DOHH2 (cell line): ENCODE data around the gene AQP12A.

Source experiments
- H3F3A ChIP-seq: fragments of 200-600 bp; sonication (generic), shearing (Covaris generic); 2 replicates; pipeline ENCODE4 v1.6.0; 2016; ENCODE audit warnings: antibody characterized with exemption, mild to moderate bottlenecking; ENCODE audit not compliant: control insufficient read depth, insufficient read depth
- H3K27ac ChIP-seq: fragments of 200-600 bp; sonication (generic); 2 replicates; pipeline ENCODE4 v1.5.1; 2014; ENCODE audit warnings: low read depth, mild to moderate bottlenecking, low read length, moderate library complexity
- H3K27me3 ChIP-seq: fragments of 200-600 bp; sonication (generic); 2 replicates; pipeline ENCODE4 v1.6.1; 2014; ENCODE audit warnings: mild to moderate bottlenecking, low read length, mixed read lengths; ENCODE audit not compliant: control insufficient read depth
- H3K36me3 ChIP-seq: fragments of 200-600 bp; sonication (generic); 2 replicates; pipeline ENCODE4 v1.6.1; 2014; ENCODE audit warnings: mild to moderate bottlenecking, low read length, moderate library complexity, mixed read lengths; ENCODE audit not compliant: control insufficient read depth
- H3K4me1 ChIP-seq: fragments of 200-600 bp; sonication (generic); 2 replicates; pipeline ENCODE4 v1.6.1; 2014; ENCODE audit warnings: mild to moderate bottlenecking, low read length, mixed read lengths; ENCODE audit not compliant: control insufficient read depth
- H3K4me2 ChIP-seq: fragments of 200-600 bp; sonication (generic); 2 replicates; pipeline ENCODE4 v1.6.0; 2014; ENCODE audit warnings: mild to moderate bottlenecking, low read length, moderate library complexity
- H3K4me3 ChIP-seq: fragments of 200-600 bp; sonication (generic); 2 replicates; pipeline ENCODE4 v1.5.1; 2014; ENCODE audit warnings: mild to moderate bottlenecking, low read length, mixed read lengths
- H3K79me2 ChIP-seq: fragments of 200-600 bp; sonication (generic); 2 replicates; pipeline ENCODE4 v1.6.1; 2014; ENCODE audit warnings: mild to moderate bottlenecking, low read length, mixed read lengths; ENCODE audit not compliant: control insufficient read depth
- H3K9me2 ChIP-seq: fragments of 200-600 bp; sonication (generic); replicated peaks from 2 replicates; pipeline ENCODE4 v1.6.1; 2014; ENCODE audit warnings: mild to moderate bottlenecking, low read length, mixed read lengths; ENCODE audit not compliant: control insufficient read depth
- H3K9me3 ChIP-seq: fragments of 200-600 bp; sonication (generic); 2 replicates; pipeline ENCODE4 v1.6.1; 2014; ENCODE audit warnings: antibody characterized with exemption, low read length, mixed read lengths; ENCODE audit not compliant: control insufficient read depth, insufficient read depth
- H4K20me1 ChIP-seq: fragments of 200-600 bp; sonication (generic); 2 replicates; pipeline ENCODE4 v1.6.0; 2014; ENCODE audit warnings: low read depth, mild to moderate bottlenecking, antibody characterized with exemption, low read length, moderate library complexity; ENCODE audit not compliant: control insufficient read depth, insufficient read depth
- CTCF ChIP-seq: fragments of 200-600 bp; sonication (generic); IDR thresholded peaks from one replicate; pipeline ENCODE4 v1.5.1; 2014; ENCODE audit warnings: antibody characterized with exemption, mild to moderate bottlenecking, low read depth, low read length; ENCODE audit not compliant: poor library complexity, severe bottlenecking
- EZH2phosphoT487 ChIP-seq: fragments of 200-600 bp; sonication (generic); IDR thresholded peaks from 2 replicates; pipeline ENCODE4 v1.6.1; 2017; ENCODE audit warnings: borderline replicate concordance, mild to moderate bottlenecking, antibody characterized with exemption, low read length, moderate library complexity, mixed read lengths

The AQP12A gene

GRCh38 chr2:240718896-240719490 is 27.3 kb downstream of the AQP12A start:
- Histone ChIP-seq H3F3A (no peaks in the 10 kb centered on the region), H4K20me1 (no peaks in the 10 kb centered on the region), H3K4me2 (no peak overlapping the region), H3K9me2 (no peaks in the 10 kb centered on the region), H3K4me3 (no peak overlapping the region), H3K4me1 (no peaks in the 10 kb centered on the region), H3K27ac (no peak overlapping the region), H3K36me3 (no peaks in the 10 kb centered on the region), H3K27me3 (no peaks in the 10 kb centered on the region), H3K9me3 (no peaks in the 10 kb centered on the region), H3K79me2 (no peaks in the 10 kb centered on the region)
- TF ChIP-seq CTCF: no peak
- TF ChIP-seq EZH2phosphoT487: no peak

GRCh38 chr2:240719676-240720545 is 28.2 kb downstream of the AQP12A start:
- Histone ChIP-seq H3K9me2 (no peaks in the 10 kb centered on the region), H3K4me1 (no peaks in the 10 kb centered on the region), H3K27me3 (no peaks in the 10 kb centered on the region), H3K27ac (no peak overlapping the region), H3K4me3 (no peak overlapping the region), H3K36me3 (no peaks in the 10 kb centered on the region), H4K20me1 (no peaks in the 10 kb centered on the region), H3F3A (no peaks in the 10 kb centered on the region), H3K4me2 (no peak overlapping the region), H3K79me2 (no peaks in the 10 kb centered on the region), H3K9me3 (no peaks in the 10 kb centered on the region)
- TF ChIP-seq CTCF: no peak
- TF ChIP-seq EZH2phosphoT487: no peak

GRCh38 chr2:240720686-240721595 is 29.3 kb downstream of the AQP12A start:
- Histone ChIP-seq H3K27me3 (no peaks in the 10 kb centered on the region), H3K27ac (no peak overlapping the region), H3F3A (no peaks in the 10 kb centered on the region), H3K4me3 (no peak overlapping the region), H3K4me2 (no peak overlapping the region), H3K79me2 (no peaks in the 10 kb centered on the region), H3K36me3 (no peaks in the 10 kb centered on the region), H3K9me3 (no peaks in the 10 kb centered on the region), H3K4me1 (no peaks in the 10 kb centered on the region), H4K20me1 (no peaks in the 10 kb centered on the region), H3K9me2 (no peaks in the 10 kb centered on the region)
- TF ChIP-seq EZH2phosphoT487: no peak
- no peak for TF ChIP-seq CTCF
